ENCODE results near the gene ARSG. TPM values are rescaled to one million over a fixed set of nuclear protein-coding genes. Genes with fewer than 3 reads are reported as not detected.
A peak's percentile ranks its signal among the peaks of the same experiment; 100 is the strongest.

The ARSG gene
- total and polyA plus RNA-seq, 2 experiments from 2014 or later: 1.7 to 5.1 TPM

- TF ChIP-seq ZNF331 (CRISPR knock-in tag; IDR thresholded peaks at IDR 0.05; ENCODE audit: low read depth): no peak
- no peak for TF ChIP-seq POLR2AphosphoS5 (IDR thresholded peaks at IDR 0.05; ENCODE audit: low read depth)
- no peak for TF ChIP-seq JUNB (IDR thresholded peaks at IDR 0.05; ENCODE audit: unreplicated experiment)
- TF ChIP-seq NANOG (IDR thresholded peaks at IDR 0.05; ENCODE audit: borderline replicate concordance): no peak
- no peak for TF ChIP-seq EZH2 (IDR thresholded peaks at IDR 0.05; ENCODE audit: low read depth, unreplicated experiment)
- TF ChIP-seq ZNF462 (CRISPR knock-in tag; IDR thresholded peaks at IDR 0.05): no peak
- TF ChIP-seq CREB1 (CRISPR knock-in tag; IDR thresholded peaks at IDR 0.05; ENCODE audit: low read depth): no peak
- no peak for TF ChIP-seq ZNF114 (CRISPR knock-in tag; IDR thresholded peaks at IDR 0.05)
- no peak for TF ChIP-seq CTCF (conservative IDR thresholded peaks at IDR 0.05; ENCODE audit: low read depth in 2 of 2)
- TF ChIP-seq EZH2phosphoT487 (IDR thresholded peaks at IDR 0.05; ENCODE audit: unreplicated experiment): no peak
- no peak for TF ChIP-seq STAT1 (IDR thresholded peaks at IDR 0.05; ENCODE audit: unreplicated experiment)
- TF ChIP-seq REST (IDR thresholded peaks at IDR 0.05; ENCODE audit: unreplicated experiment): no peak
- TF ChIP-seq ETS1 (IDR thresholded peaks at IDR 0.05): no peak
- peak overlapping the region; percentile 56; the same call in 1 of the 2 replicates for H3K27ac Mint-ChIP-seq
- H3K27me3 Mint-ChIP-seq (ENCODE audit: insufficient read depth, low read depth, poor library complexity): peaks cover 2% of the 10 kb centered on the region
- no peak overlapping the region for H3K4me2 ChIP-seq
- H3K27ac ChIP-seq (ENCODE audit: low read depth): no peak overlapping the region
- no peaks in the 10 kb centered on the region for H4K20me1 ChIP-seq (replicated peaks; ENCODE audit: insufficient read depth)
- no peaks in the 10 kb centered on the region for H3K27me3 ChIP-seq (ENCODE audit: insufficient read depth)
- H3K4me1 ChIP-seq (ENCODE audit: insufficient read depth): peaks cover 3% of the 10 kb centered on the region; the same call in 1 of the 2 replicates
- DNase-seq (ENCODE audit: low spot score) (no peak), ATAC-seq (no peak)
- no peaks in the 10 kb centered on the region for H3K79me2 ChIP-seq (replicated peaks; ENCODE audit: insufficient read depth)
- peaks cover 15% of the 10 kb centered on the region for H3K36me3 Mint-ChIP-seq (ENCODE audit: low read depth)
- H3K4me3 Mint-ChIP-seq: no peak overlapping the region
- H3F3A ChIP-seq (replicated peaks; ENCODE audit: low read depth): no peaks in the 10 kb centered on the region
- H3K9me3 Mint-ChIP-seq: no peaks in the 10 kb centered on the region
- H3K4me1 Mint-ChIP-seq: peaks cover 14% of the 10 kb centered on the region
- no peak overlapping the region for H3K4me3 ChIP-seq
- no peak overlapping the region for H2AFZ ChIP-seq
- H3K9me2 ChIP-seq (ENCODE audit: insufficient read depth): no peaks in the 10 kb centered on the region
- H3K36me3 ChIP-seq (ENCODE audit: insufficient read depth): peaks cover 5% of the 10 kb centered on the region; the same call in 1 of the 2 replicates
Observed at GRCh38 chr17:68450391-68450790, 159.1 kb downstream of the ARSG start.
